ENCODE measurements around the gene MLXIPL. TPM values are rescaled to one million over a fixed set of nuclear protein-coding genes. Genes with fewer than 3 reads are reported as not detected.
"Not testable (repeated sequence)": the region's sequence is repeated elsewhere in the genome, so short reads cannot be mapped to it uniquely, and the experiment has no call there.

Gene MLXIPL
- total RNA-seq, 2 experiments from 2014 or later = not detected

- Mint-ChIP-seq H3K27ac (no peak overlapping the region), H3K9me3 (ENCODE audit: low read depth) (no peaks in the 10 kb centered on the region), H3K27me3 (peaks cover 44% of the 10 kb centered on the region), H3K4me3 (no peak overlapping the region), H3K36me3 (no peaks in the 10 kb centered on the region), H3K4me1 (no peaks in the 10 kb centered on the region)
- DNase-seq (no peak), ATAC-seq (no peak)
- CTCF ChIA-PET = no interaction called here
These were observed 9.0 kb upstream of the MLXIPL start for GRCh38 chr7:73633323-73633722.

DNA sequence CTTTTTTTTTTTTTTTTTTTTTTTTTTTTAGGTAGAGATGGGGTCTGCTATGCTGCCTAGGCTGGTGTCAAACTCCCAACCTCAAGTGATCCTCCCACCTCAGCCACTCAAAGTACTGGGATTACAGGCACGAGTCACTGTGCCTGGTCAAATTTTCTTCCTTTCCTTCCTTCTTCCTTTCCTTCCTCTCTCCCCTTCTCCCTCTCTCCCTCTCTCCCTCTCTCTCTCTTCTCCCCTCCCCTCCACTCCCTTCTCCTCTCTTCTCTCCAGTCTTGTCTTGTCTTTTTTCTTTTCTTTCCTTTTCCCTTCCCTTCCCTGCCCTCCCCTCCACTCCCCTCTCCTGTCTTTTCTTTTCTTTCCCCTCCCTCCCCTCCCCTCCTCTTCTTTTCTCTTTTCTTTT lies 7.2 kb upstream of the MLXIPL start:
- no peaks in the 10 kb centered on the region for H3K36me3 Mint-ChIP-seq
- no peaks in the 10 kb centered on the region for H3K9me3 Mint-ChIP-seq (ENCODE audit: low read depth)
- H3K4me3 Mint-ChIP-seq = no peak overlapping the region
- DNase-seq (no peak), ATAC-seq (no peak)
- CTCF ChIA-PET = interaction anchor here (0.9 to 1.9 kb wide), 2 partner anchors 25 to 103 kb away, joined by 3 to 7 read pairs; no protein-coding TSS in a partner anchor
- no peak overlapping the region for H3K27ac Mint-ChIP-seq
- peaks cover 54% of the 10 kb centered on the region for H3K27me3 Mint-ChIP-seq
- H3K4me1 Mint-ChIP-seq = no peaks in the 10 kb centered on the region

DNA sequence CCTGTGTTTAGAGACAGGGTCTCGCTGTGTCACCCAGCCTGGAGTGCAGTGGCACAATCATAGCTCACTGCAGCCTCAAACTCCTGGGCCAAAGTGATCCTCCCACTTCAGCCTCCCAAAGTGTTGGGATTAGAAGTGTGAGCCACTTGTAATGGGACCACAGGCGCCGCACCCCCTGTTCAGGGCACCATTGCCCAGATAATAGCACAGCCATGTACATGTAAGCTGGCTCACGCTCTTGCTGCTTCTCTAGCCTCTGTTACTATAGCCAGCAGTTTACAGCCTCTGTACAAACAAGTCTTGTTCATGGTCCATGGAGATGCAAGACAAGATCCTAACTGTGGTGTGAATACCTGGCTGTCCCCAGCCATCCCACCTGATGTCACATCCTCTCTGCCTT lies 4.2 kb upstream of the MLXIPL start:
- H3K4me3 Mint-ChIP-seq = no peak overlapping the region
- DNase-seq (no peak), ATAC-seq (no peak)
- CTCF ChIA-PET = interaction anchor here (1.2 to 3.2 kb wide), 3 partner anchors 78 to 106 kb away, joined by 4 to 8 read pairs (median 6); no protein-coding TSS in a partner anchor
- no peak overlapping the region for H3K27ac Mint-ChIP-seq
- H3K27me3 Mint-ChIP-seq = peaks cover 54% of the 10 kb centered on the region
- no peaks in the 10 kb centered on the region for H3K4me1 Mint-ChIP-seq
- no peaks in the 10 kb centered on the region for H3K9me3 Mint-ChIP-seq (ENCODE audit: low read depth)
- H3K36me3 Mint-ChIP-seq = no peaks in the 10 kb centered on the region

- H3K36me3 Mint-ChIP-seq = no peaks in the 10 kb centered on the region
- ATAC-seq (no peak), DNase-seq (no peak)
- H3K27me3 Mint-ChIP-seq = peaks cover 55% of the 10 kb centered on the region
- no peaks in the 10 kb centered on the region for H3K9me3 Mint-ChIP-seq (ENCODE audit: low read depth)
- CTCF ChIA-PET = interaction anchor here (1.2 to 3.3 kb wide), 2 partner anchors 20 to 99 kb away, joined by 4 to 10 read pairs; no protein-coding TSS in a partner anchor
- no peaks in the 10 kb centered on the region for H3K4me1 Mint-ChIP-seq
- H3K27ac Mint-ChIP-seq = no peak overlapping the region
- no peak overlapping the region for H3K4me3 Mint-ChIP-seq
These were observed 2.5 kb upstream of the MLXIPL start for GRCh38 chr7:73626814-73627213.

DNA sequence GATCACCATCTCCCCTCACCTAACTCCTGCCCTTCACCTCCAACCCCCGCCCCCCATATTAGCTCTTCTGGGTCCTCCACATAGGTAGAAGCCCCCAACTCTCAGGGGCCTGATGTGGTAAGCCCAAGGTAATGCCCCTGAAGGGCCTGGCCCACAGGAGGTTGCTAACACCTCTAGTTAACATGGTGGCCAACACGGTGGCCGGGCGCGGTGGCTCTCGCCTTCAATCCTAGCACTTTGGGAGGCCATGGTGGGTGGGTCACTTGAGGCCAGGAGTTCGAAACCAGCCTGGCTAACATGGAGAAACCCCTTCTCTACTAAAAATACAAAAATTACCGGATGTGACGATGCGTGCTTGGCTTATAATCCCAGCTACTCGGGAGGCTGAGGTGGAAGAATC lies 954 bp upstream of the MLXIPL start:
- ATAC-seq (no peak), DNase-seq (no peak)
- CTCF ChIA-PET = interaction anchor here (0.6 to 3.3 kb wide), 3 partner anchors 19 to 146 kb away, joined by 4 to 10 read pairs (median 4); no protein-coding TSS in a partner anchor
- H3K27me3 Mint-ChIP-seq = peaks cover 57% of the 10 kb centered on the region
- no peaks in the 10 kb centered on the region for H3K4me1 Mint-ChIP-seq
- H3K36me3 Mint-ChIP-seq = no peaks in the 10 kb centered on the region
- H3K9me3 Mint-ChIP-seq (ENCODE audit: low read depth) = no peaks in the 10 kb centered on the region
- no peak overlapping the region for H3K27ac Mint-ChIP-seq
- no peak overlapping the region for H3K4me3 Mint-ChIP-seq

GRCh38 chr7:73624669-73625001 lies 313 bp upstream of the MLXIPL start:
- CTCF ChIA-PET = interaction anchor here (0.7 to 3.3 kb wide), 3 partner anchors 18 to 20 kb away, joined by 3 to 10 read pairs (median 3); no protein-coding TSS in a partner anchor
- ATAC-seq = no peak
- Mint-ChIP-seq H3K9me3 (ENCODE audit: low read depth) (no peaks in the 10 kb centered on the region), H3K27me3 (peaks cover 59% of the 10 kb centered on the region), H3K4me3 (no peak overlapping the region), H3K27ac (no peak overlapping the region), H3K4me1 (no peaks in the 10 kb centered on the region), H3K36me3 (no peaks in the 10 kb centered on the region)
- no peak for DNase-seq

DNA sequence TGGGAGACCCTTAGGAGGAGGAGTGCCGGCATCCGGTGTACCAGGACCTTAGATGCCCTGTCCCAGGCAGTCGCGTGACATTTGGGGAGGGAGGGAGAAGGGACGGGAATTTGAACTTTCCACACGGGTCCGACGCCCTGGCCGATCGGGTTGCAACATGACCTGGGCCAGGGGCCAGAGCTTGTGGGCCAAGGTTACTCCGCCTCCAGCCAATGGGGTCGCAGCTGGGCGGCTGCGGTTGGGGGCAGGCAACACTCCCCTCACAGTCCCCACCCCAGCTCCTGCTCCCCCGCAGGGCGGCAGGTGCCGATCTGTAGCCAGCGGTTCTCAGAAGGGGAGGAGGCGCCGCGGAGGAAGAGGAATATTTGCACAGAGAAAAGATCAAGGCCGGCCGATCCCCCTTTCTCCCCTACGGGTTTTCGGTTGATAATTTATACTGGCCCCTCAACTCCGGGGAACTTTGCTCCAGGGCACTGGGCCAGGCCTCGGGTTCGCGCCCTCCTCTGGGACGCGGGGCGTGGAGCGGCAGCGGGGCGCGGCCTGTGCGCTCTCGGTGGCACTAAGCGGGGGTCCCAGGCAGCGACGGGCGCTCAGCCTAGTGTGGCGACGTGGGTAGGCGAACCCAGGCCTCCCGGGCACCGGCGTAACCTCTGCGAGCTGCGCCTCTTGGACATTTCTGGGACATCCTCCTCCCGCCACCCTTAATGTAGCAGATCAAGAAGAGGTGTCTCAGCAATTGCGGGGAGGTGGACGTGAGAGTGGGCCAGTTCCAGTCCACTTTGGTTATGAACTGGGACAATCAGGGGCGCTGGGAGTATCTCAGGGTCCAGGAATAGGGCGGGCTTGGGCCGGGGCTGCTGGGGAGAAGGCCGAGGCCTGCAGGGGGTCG lies 1.2 kb downstream of the MLXIPL start:
- CTCF ChIA-PET = interaction anchor here (1.2 to 2.8 kb wide), 2 partner anchors 16 to 112 kb away, joined by 4 to 17 read pairs; no protein-coding TSS in a partner anchor
- H3K4me1 Mint-ChIP-seq = no peaks in the 10 kb centered on the region
- no peak for DNase-seq

GRCh38 chr7:73622527-73622908 lies 1.8 kb downstream of the MLXIPL start:
- H3K27ac Mint-ChIP-seq = no peak overlapping the region
- ATAC-seq = no peak
- peaks cover 42% of the 10 kb centered on the region for H3K27me3 Mint-ChIP-seq
- no peaks in the 10 kb centered on the region for H3K36me3 Mint-ChIP-seq
- no peak overlapping the region for H3K4me3 Mint-ChIP-seq
- no peaks in the 10 kb centered on the region for H3K4me1 Mint-ChIP-seq
- no peak for DNase-seq
- no peaks in the 10 kb centered on the region for H3K9me3 Mint-ChIP-seq (ENCODE audit: low read depth)
- CTCF ChIA-PET = interaction anchor here (1.2 to 2.8 kb wide), 2 partner anchors 16 to 112 kb away, joined by 4 to 17 read pairs; no protein-coding TSS in a partner anchor

More for the DNA sequence above, 1.2 kb downstream of the MLXIPL start:
- Mint-ChIP-seq H3K27me3 (peaks cover 49% of the 10 kb centered on the region), H3K4me3 (no peak overlapping the region), H3K36me3 (no peaks in the 10 kb centered on the region), H3K27ac (no peak overlapping the region), H3K9me3 (ENCODE audit: low read depth) (no peaks in the 10 kb centered on the region)
- ATAC-seq = no peak

GRCh38 chr7:73621168-73622063 lies 2.9 kb downstream of the MLXIPL start:
- H3K27me3 Mint-ChIP-seq = peaks cover 36% of the 10 kb centered on the region
- H3K4me1 Mint-ChIP-seq = no peaks in the 10 kb centered on the region

GRCh38 chr7:73619394-73619793 lies 4.9 kb downstream of the MLXIPL start:
- not testable (repeated sequence) for H3K9me3 Mint-ChIP-seq (ENCODE audit: low read depth); H3K27ac Mint-ChIP-seq; H3K4me1 Mint-ChIP-seq; H3K36me3 Mint-ChIP-seq; ATAC-seq; H3K4me3 Mint-ChIP-seq; DNase-seq
- CTCF ChIA-PET = interaction anchor here (1.3 kb wide), 1 partner anchor 13 kb away, joined by 5 read pairs; no protein-coding TSS in a partner anchor
- H3K27me3 Mint-ChIP-seq = peaks cover 25% of the 10 kb centered on the region

More at GRCh38 chr7:73621168-73622063, 2.9 kb downstream of the MLXIPL start:
- no peak overlapping the region for H3K4me3 Mint-ChIP-seq
- H3K36me3 Mint-ChIP-seq = no peaks in the 10 kb centered on the region
- no peak for DNase-seq
- H3K27ac Mint-ChIP-seq = no peak overlapping the region
- ATAC-seq = no peak
- no peaks in the 10 kb centered on the region for H3K9me3 Mint-ChIP-seq (ENCODE audit: low read depth)
- CTCF ChIA-PET = interaction anchor here (0.8 to 2.8 kb wide), 5 partner anchors 10 to 113 kb away, joined by 3 to 17 read pairs (median 4); no protein-coding TSS in a partner anchor

- H3K9me3 Mint-ChIP-seq (ENCODE audit: low read depth) = no peaks in the 10 kb centered on the region
- H3K4me1 Mint-ChIP-seq = no peaks in the 10 kb centered on the region
- no peak for DNase-seq
- CTCF ChIA-PET = interaction anchor here (1.3 kb wide), 1 partner anchor 12 kb away, joined by 5 read pairs; no protein-coding TSS in a partner anchor
- H3K27me3 Mint-ChIP-seq = peaks cover 29% of the 10 kb centered on the region
- ATAC-seq = no peak
- no peaks in the 10 kb centered on the region for H3K36me3 Mint-ChIP-seq
- no peak overlapping the region for H3K27ac Mint-ChIP-seq
- H3K4me3 Mint-ChIP-seq = no peak overlapping the region
These were observed 5.8 kb downstream of the MLXIPL start for GRCh38 chr7:73618538-73618937.

GRCh38 chr7:73617520-73617919 lies 6.8 kb downstream of the MLXIPL start:
- not testable (repeated sequence) for H3K4me1 Mint-ChIP-seq; H3K36me3 Mint-ChIP-seq; ATAC-seq; DNase-seq; H3K9me3 Mint-ChIP-seq (ENCODE audit: low read depth); H3K27ac Mint-ChIP-seq; H3K4me3 Mint-ChIP-seq
- CTCF ChIA-PET = interaction anchor here (0.9 to 1.1 kb wide), 2 partner anchors 11 to 108 kb away, joined by 3 read pairs; no protein-coding TSS in a partner anchor
- H3K27me3 Mint-ChIP-seq = peaks cover 29% of the 10 kb centered on the region

DNA sequence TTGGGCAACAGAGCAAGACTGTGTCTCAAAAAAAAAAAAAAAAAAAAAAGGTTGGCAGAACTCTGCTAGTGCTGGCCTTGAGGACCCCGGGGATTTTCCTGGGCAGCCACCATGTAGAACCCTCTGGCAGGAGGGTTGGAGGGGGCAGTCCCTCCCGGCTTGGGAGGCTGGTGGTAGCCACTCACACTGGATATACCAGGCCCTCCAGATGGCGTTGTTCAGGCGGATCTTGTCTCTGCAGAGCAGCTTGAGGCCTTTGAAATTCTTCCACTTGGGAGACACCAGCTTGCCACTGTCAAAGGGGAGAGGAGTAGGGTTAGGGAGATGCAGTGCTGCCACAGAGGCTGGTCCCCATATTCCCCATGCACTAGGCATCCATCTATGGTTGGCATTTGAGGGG lies 8.4 kb downstream of the MLXIPL start:
- Mint-ChIP-seq H3K27me3 (peaks cover 29% of the 10 kb centered on the region), H3K9me3 (ENCODE audit: low read depth) (no peaks in the 10 kb centered on the region)
- CTCF ChIA-PET = interaction anchor here (0.6 to 1.9 kb wide), 4 partner anchors 27 to 118 kb away, joined by 3 to 5 read pairs (median 4); no protein-coding TSS in a partner anchor

More for the DNA sequence above, 8.4 kb downstream of the MLXIPL start:
- ATAC-seq = no peak
- Mint-ChIP-seq H3K4me3 (no peak overlapping the region), H3K4me1 (no peaks in the 10 kb centered on the region), H3K27ac (no peak overlapping the region), H3K36me3 (no peaks in the 10 kb centered on the region)
- DNase-seq = no peak
